Heart left ventricle (tissue), 16 donors: ENCODE data around the gene LAMC3. TPM values are rescaled to one million over a fixed set of nuclear protein-coding genes. Genes with fewer than 3 reads are reported as not detected.

Experiments used
- ATAC-seq, 4 donors: fragments of 200-7000 bp; cut with Tn5 transposase; one replicate each; pipeline ENCODE4 v1.9.1; 2020 to 2022; ENCODE audit warnings: moderate library complexity in 4 of 4, mild to moderate bottlenecking in 3 of 4, moderate number of reproducible peaks in 1 of 4
- DNase-seq, 5 donors: peaks; one replicate each; pipeline ENCODE4 v3.0.0-alpha.2; 2020
- H3K27ac ChIP-seq, 12 donors: fragments of 200-600 bp; sonication (generic) in 4 of 12; one replicate each; pipeline versions ENCODE4 v1.5.0 to v1.8.0; 2016 to 2022; ENCODE audit warnings: mild to moderate bottlenecking in 2 of 12
- H3K27me3 ChIP-seq, 9 donors: fragments of 200-600 bp; sonication (generic) in 2 of 9; one replicate each; pipeline versions ENCODE4 v1.5.1 to v1.8.0; 2016 to 2022; ENCODE audit warnings: mild to moderate bottlenecking in 3 of 9
- H3K36me3 ChIP-seq, 9 donors: fragments of 200-600 bp; sonication (generic) in 2 of 9; one replicate each; pipeline versions ENCODE4 v1.5.0 to v1.8.0; 2018 to 2022; ENCODE audit warnings: mild to moderate bottlenecking in 2 of 9
- H3K4me1 ChIP-seq, 12 donors: fragments of 200-600 bp; sonication (generic) in 4 of 12; one replicate each; pipeline versions ENCODE4 v1.5.0 to v1.8.0; 2016 to 2022; ENCODE audit warnings: mild to moderate bottlenecking in 3 of 12
- H3K4me3 ChIP-seq, 12 donors: fragments of 200-600 bp; sonication (generic) in 4 of 12; one replicate each; pipeline versions ENCODE4 v1.5.0 to v1.8.0; 2017 to 2022; ENCODE audit warnings: mild to moderate bottlenecking in 9 of 12, moderate library complexity in 4 of 12
- H3K9me3 ChIP-seq, 12 donors: fragments of 200-600 bp; sonication (generic) in 4 of 12; one replicate each; pipeline versions ENCODE4 v1.5.0 to v1.8.0; 2016 to 2022; ENCODE audit warnings: mild to moderate bottlenecking in 1 of 12
- POLR2A ChIP-seq, 2 donors: fragments of 450-650 bp; IDR thresholded peaks; one replicate each; pipeline ENCODE4 v1.6.1; 2017; ENCODE audit warnings: antibody characterized with exemption in 2 of 2, mild to moderate bottlenecking in 2 of 2, moderate library complexity in 2 of 2
- WGBS, 4 donors: extraction: QIAGEN DNeasy Blood & Tissue Kit in 2 of 4; methylation state at CpG; one replicate each; pipeline versions ENCODE4 v1.1.5 to v1.1.7; 2013 to 2018; 5-methylcytosine and 5-hydroxymethylcytosine counted together
- intact Hi-C, 10 donors: fragments of 100-400 bp; cut with DNase I; formaldehyde crosslinking; loops; one replicate each; pipeline versions ENCODE4 v1.11.1 to v1.14.2; 2022
- polyA plus RNA-seq, 2 donors: library from polyadenylated mRNA; stranded (reverse); fragments of 200-250 nt; gene quantifications; one replicate each; pipeline ENCODE4 v1.2.3, GENCODE V29; 2013
- total RNA-seq, 9 donors: library from RNA; depleted of rRNA in 2 of 9; stranded (reverse); fragments of >200 nt in 2 of 9; fragmentation: NEBNext Ultra II Directional in 3 of 9; extraction: Animal tissue kit (Norgen Biotek cat#: 25700) in 3 of 9; gene quantifications; one replicate each; pipeline versions ENCODE4 v1.1.0 to v1.2.4, GENCODE V29; 2016 to 2023
- TF ChIP-seq, protein P1 (sequence below), 12 donors: fragments of 200-600 bp; sonication (generic) in 4 of 12; IDR thresholded peaks; one replicate each; pipeline versions ENCODE4 v1.5.0 to v1.8.0; 2018 to 2022; ENCODE audit warnings: antibody characterized with exemption in 12 of 12, mild to moderate bottlenecking in 5 of 12
- donor health status: ischemic (EF 13 %, LVEDD 7.1; RV severe dilation, severe dysfunction).
- donor health status: healthy with polysubstance abuse.
- donor health status: DM: no; HTN: yes; CAD: no.
- donor health status: DM: no; HTN: no; CAD: no.
- donor health status: ischemic (EF 25% LVEDD 6.9; RV normal size, moderate dysfunction).
- donor health status: ischemic (EF 25% LVEDD 5.7; RV mildly dilated, moderate dysfunction).
- donor health status: healthy.
- donor health status: DM: yes; HTN: yes; CAD: no.
- donor health status: ischemic (EF 35%, LVEDD 5.7; RV mildly dilated, moderate dysfunction).
- donor health status: nonischemic (EF 11% LVEDD 7.7; RV severe dilation, severe dysfunction).
- donor health status: DM: yes; HTN: yes; CAD: no.
- donor health status: PGD.
- donor health status: ischemic (EF 29% LVEDD 5.4; RV normal size, mild dysfunction).
- donor health status: nonischemic (EF 23%, LVEDD 6.1; RV moderate dilation, normal function).

Gene LAMC3
- total and polyA plus RNA-seq, 11 donors = 0.11 to 1.8 (median 0.67) TPM

DNA sequence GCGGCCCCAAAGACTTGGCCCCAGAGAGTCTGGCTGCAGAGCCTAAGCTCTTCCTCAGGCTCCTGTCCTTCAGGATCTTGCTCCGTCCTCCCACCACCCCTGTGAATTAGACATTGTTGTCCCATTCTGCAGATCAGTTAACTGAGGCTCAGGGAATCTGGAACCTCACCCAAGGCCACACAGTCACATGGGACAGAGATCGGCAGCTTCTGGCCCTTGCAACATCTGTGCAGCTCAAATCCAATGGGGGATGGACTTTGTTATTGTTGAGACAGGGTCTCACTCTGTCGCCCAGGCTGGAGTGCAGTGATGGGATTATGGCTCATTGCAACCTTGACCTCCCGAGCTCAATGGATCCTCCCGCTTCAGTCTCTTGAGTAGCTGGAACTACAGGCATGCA is 23.9 kb upstream of the LAMC3 start:
- Histone ChIP-seq H3K4me3 (no peak overlapping the region), H3K27me3 (peaks cover 0 to 16% (median 0%) of the 10 kb centered on the region in 9 donors), H3K36me3 (no peaks in the 10 kb centered on the region), H3K4me1 (no peaks in the 10 kb centered on the region), H3K9me3 (no peaks in the 10 kb centered on the region), H3K27ac (no peak overlapping the region)
- 83 to 89% (median 87%) methylated on average over 6 of the region's 6 CpGs for WGBS, 4 donors
- TF ChIP-seq, protein P1, sequence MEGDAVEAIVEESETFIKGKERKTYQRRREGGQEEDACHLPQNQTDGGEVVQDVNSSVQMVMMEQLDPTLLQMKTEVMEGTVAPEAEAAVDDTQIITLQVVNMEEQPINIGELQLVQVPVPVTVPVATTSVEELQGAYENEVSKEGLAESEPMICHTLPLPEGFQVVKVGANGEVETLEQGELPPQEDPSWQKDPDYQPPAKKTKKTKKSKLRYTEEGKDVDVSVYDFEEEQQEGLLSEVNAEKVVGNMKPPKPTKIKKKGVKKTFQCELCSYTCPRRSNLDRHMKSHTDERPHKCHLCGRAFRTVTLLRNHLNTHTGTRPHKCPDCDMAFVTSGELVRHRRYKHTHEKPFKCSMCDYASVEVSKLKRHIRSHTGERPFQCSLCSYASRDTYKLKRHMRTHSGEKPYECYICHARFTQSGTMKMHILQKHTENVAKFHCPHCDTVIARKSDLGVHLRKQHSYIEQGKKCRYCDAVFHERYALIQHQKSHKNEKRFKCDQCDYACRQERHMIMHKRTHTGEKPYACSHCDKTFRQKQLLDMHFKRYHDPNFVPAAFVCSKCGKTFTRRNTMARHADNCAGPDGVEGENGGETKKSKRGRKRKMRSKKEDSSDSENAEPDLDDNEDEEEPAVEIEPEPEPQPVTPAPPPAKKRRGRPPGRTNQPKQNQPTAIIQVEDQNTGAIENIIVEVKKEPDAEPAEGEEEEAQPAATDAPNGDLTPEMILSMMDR (IDR thresholded peaks at IDR 0.05) = no peak
- no peak for TF ChIP-seq POLR2A (IDR thresholded peaks at IDR 0.05)
- ATAC-seq (no peak), DNase-seq (no peak)
- intact Hi-C loops = no loop called here

DNA sequence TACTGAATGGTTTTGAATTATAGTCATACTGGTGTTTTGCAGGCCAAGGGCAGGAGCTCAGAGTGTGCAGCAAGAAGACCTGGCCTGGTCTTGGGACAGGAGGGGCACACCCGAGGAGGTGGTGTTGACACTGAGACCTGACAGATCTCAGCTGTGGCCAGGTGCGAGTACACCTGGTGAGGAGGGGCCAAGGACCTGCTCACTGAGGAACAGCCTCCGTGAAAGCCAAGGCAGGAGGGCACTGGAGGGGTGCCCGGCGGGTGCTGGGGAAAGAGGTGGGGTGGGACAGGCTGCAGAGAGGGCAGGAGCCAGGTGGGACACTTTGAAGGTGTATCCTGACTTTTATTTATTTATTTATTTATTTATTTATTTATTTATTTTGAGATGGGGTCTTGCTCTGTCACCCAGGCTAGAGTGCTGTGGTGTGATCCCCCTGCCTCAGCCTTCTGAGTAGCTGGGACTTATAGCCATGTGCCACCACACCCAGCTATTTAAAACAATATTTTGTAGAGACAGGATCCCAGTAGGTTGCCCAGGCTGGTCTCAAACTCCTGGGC is 23.3 kb upstream of the LAMC3 start:
- TF ChIP-seq, protein P1 (IDR thresholded peaks at IDR 0.05) = no peak
- TF ChIP-seq POLR2A (IDR thresholded peaks at IDR 0.05) = no peak
- ATAC-seq = no peak
- Histone ChIP-seq H3K27ac (no peak overlapping the region), H3K4me1 (no peaks in the 10 kb centered on the region), H3K27me3 (peaks cover 0 to 13% (median 0%) of the 10 kb centered on the region in 9 donors), H3K9me3 (no peaks in the 10 kb centered on the region), H3K36me3 (no peaks in the 10 kb centered on the region), H3K4me3 (no peak overlapping the region)
- 78 to 81% (median 79%) methylated on average over 5 of the region's 5 CpGs for WGBS, 4 donors
- intact Hi-C loops = no loop called here
- DNase-seq = no peak

DNA sequence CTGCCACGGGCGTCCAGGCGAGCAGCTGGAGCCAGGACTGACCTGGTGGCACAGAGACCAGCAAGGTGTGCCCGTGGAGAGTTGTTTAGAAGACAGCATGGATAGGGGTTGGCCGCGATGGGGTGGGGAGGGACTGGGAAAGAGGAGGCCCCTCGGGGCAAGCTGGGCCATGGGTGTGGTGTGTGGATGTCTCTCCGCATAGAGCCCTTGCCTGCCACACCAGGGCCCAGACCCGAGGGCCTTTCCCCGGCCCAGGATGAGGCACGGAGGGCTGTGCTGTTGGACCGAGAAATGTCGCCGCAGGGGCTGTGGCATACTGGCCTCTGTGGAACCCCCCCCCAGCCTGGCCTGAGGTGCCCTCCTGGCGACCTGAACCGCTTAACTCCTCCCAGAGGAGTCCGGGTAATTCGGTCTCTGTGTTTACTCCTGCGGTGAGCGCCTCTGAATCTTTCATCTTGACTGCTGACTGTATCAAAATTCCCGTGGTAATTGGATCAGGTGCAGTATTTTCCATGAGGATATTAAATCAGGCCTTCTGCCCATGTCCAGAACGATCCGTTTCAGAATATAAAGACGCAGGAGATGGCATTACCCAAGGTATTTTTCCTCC is 22.5 kb upstream of the LAMC3 start:
- ATAC-seq = no peak
- H3K4me3 ChIP-seq = no peak overlapping the region
- DNase-seq = no peak
- no peak for TF ChIP-seq POLR2A (IDR thresholded peaks at IDR 0.05)
- TF ChIP-seq, protein P1 (IDR thresholded peaks at IDR 0.05) = no peak
- peaks cover 0 to 10% (median 0%) of the 10 kb centered on the region in 9 donors for H3K27me3 ChIP-seq
- intact Hi-C loops = no loop called here
- H3K4me1 ChIP-seq = no peaks in the 10 kb centered on the region
- H3K36me3 ChIP-seq = no peaks in the 10 kb centered on the region
- H3K27ac ChIP-seq = no peak overlapping the region
- 68 to 73% (median 70%) methylated on average over 22 to 24 of the region's 24 CpGs for WGBS, 4 donors
- no peaks in the 10 kb centered on the region for H3K9me3 ChIP-seq

DNA sequence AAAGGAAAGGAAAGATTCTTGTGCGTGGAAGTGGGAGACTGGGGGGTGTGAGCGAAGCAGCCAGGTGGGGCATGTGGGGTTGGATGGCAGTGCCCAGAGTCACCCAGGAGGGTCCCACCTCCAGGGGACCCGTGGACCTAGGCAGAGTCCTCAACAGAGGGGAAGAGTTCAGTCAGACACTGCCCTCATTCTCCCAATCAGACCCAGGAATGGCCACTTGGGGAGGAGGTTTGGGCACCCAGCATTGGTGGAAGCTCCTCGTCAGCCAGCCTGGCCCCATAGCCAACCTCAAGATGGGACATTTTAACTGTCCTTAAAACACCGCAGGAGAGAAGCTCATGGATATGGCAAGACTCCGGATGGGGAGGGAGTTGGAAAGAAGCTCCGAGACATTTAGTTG is 21.9 kb upstream of the LAMC3 start:
- Histone ChIP-seq H3K27ac (no peak overlapping the region), H3K4me3 (no peak overlapping the region), H3K4me1 (no peaks in the 10 kb centered on the region), H3K36me3 (no peaks in the 10 kb centered on the region), H3K27me3 (peaks cover 0 to 7% (median 0%) of the 10 kb centered on the region in 9 donors), H3K9me3 (no peaks in the 10 kb centered on the region)
- intact Hi-C loops = no loop called here
- DNase-seq (no peak), ATAC-seq (no peak)
- 79 to 83% (median 82%) methylated on average over 7 of the region's 7 CpGs for WGBS, 4 donors
- TF ChIP-seq, protein P1 (IDR thresholded peaks at IDR 0.05) = no peak
- no peak for TF ChIP-seq POLR2A (IDR thresholded peaks at IDR 0.05)
